Parathyroid adenoma (tissue), 2 donors: ENCODE data around the gene DRGX.

Experiments
- H2AFZ ChIP-seq: fragments of 300-600 bp; sonication (generic); one replicate; pipeline ENCODE4 v1.7.0; 2017; ENCODE audit warnings: antibody characterized with exemption, mild to moderate bottlenecking
- H3K27ac ChIP-seq: fragments of 300-600 bp; sonication (generic); one replicate; pipeline ENCODE4 v1.7.0; 2017
- H3K27me3 ChIP-seq: fragments of 300-600 bp; sonication (generic); one replicate; pipeline ENCODE4 v1.7.0; 2017; ENCODE audit warnings: low read length; ENCODE audit not compliant: control insufficient read depth, insufficient read depth
- H3K36me3 ChIP-seq: fragments of 300-600 bp; sonication (generic); one replicate; pipeline ENCODE4 v1.7.0; 2017; ENCODE audit warnings: low read length; ENCODE audit not compliant: control insufficient read depth, insufficient read depth
- H3K4me1 ChIP-seq: fragments of 300-600 bp; sonication (generic); one replicate; pipeline ENCODE4 v1.7.0; 2017; ENCODE audit warnings: control low read depth
- H3K4me2 ChIP-seq: fragments of 300-600 bp; sonication (generic); one replicate; pipeline ENCODE4 v1.7.0; 2017; ENCODE audit warnings: low read length
- H3K4me3 ChIP-seq: fragments of 300-600 bp; sonication (generic); one replicate; pipeline ENCODE4 v1.7.0; 2017; ENCODE audit warnings: low read depth, low read length
- H3K79me2 ChIP-seq: fragments of 300-600 bp; sonication (generic); one replicate; pipeline ENCODE4 v1.7.0; 2017; ENCODE audit warnings: control low read depth
- H3K9ac ChIP-seq: fragments of 300-600 bp; sonication (generic); one replicate; pipeline ENCODE4 v1.7.0; 2017; ENCODE audit warnings: mild to moderate bottlenecking
- H3K9me3 ChIP-seq: fragments of 300-600 bp; sonication (generic); one replicate; pipeline ENCODE4 v1.7.0; 2017; ENCODE audit warnings: low read length; ENCODE audit not compliant: control insufficient read depth
- TF ChIP-seq, protein P1 (sequence below): fragments of 300-600 bp; sonication (generic); IDR thresholded peaks from one replicate; pipeline ENCODE4 v1.7.0; 2017; ENCODE audit warnings: antibody characterized with exemption, mild to moderate bottlenecking
- donor health status: primary hyperparathyroidism.

Gene DRGX

DNA sequence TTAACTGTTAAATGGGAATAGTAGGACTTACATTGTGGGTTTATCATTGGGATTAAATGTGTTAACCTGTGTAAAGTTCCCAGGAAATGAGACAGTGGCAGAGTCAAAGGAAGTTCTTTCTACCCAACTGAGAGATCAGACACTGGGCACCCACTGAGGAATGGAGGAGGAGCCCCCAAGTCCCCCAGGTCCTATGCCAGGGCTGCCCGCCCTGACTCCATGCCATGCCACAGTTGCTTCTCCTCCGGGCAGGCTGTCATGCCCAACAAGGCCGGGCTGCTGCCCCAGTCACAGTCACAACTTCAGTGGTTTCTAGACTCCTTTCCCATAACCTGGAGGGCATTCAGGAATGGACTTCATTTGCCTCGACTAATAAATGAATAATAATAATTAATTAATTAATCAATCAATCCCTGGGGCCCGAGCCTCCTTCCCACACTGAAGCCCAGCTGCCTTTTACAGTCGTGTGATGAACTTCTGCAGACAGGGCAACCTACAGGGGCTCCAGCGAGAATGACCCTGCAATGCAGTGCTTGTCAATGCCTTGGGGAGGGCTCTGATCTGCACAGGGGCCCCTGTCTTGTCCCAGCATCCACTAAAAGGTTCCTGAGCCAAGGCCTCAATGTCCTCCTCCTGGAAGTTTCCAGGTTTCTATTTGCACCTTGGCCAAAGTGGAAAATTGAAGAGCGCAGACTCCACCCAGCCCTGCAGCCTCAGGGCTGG is 32.4 kb downstream of the DRGX start:
- Histone ChIP-seq H3K4me2 (no peak overlapping the region), H3K27me3 (no peaks in the 10 kb centered on the region), H3K27ac (no peak overlapping the region), H3K4me3 (no peak overlapping the region), H3K79me2 (no peaks in the 10 kb centered on the region), H3K4me1 (peaks cover 12% of the 10 kb centered on the region), H3K36me3 (no peaks in the 10 kb centered on the region), H2AFZ (no peak overlapping the region), H3K9ac (no peak overlapping the region), H3K9me3 (no peaks in the 10 kb centered on the region)
- TF ChIP-seq, protein P1, sequence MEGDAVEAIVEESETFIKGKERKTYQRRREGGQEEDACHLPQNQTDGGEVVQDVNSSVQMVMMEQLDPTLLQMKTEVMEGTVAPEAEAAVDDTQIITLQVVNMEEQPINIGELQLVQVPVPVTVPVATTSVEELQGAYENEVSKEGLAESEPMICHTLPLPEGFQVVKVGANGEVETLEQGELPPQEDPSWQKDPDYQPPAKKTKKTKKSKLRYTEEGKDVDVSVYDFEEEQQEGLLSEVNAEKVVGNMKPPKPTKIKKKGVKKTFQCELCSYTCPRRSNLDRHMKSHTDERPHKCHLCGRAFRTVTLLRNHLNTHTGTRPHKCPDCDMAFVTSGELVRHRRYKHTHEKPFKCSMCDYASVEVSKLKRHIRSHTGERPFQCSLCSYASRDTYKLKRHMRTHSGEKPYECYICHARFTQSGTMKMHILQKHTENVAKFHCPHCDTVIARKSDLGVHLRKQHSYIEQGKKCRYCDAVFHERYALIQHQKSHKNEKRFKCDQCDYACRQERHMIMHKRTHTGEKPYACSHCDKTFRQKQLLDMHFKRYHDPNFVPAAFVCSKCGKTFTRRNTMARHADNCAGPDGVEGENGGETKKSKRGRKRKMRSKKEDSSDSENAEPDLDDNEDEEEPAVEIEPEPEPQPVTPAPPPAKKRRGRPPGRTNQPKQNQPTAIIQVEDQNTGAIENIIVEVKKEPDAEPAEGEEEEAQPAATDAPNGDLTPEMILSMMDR = no peak

DNA sequence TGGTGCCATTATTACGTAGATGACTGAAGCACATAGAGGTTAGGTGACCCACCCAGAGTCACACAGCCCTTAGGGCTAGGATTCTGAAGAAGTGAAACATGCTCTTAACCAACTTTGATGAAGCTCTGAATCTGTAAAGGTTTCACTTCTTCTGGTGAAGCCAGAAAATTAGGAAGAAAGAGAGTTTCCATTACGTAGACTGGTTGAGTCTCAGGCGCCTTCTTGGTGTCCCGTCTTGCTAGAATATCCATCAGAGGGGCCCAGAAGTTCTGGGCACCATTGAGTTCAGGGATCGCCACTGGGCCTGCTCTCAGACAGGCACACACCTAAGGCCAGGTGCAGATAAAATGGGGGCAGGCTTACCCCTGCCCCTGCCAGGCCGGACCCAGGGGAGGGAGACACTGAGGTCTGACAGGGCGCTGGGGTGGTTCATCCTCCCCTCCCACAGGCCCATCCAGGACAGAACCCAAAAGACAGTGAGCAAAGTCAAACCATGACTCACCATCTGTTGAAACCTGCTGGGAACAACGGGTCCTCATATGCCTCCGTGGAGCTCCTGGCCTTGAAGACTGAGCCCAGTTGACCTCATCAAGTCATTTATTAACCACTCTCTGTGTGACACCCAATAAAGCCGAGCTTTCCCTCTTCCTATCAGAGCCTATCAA is 33.2 kb downstream of the DRGX start:
- Histone ChIP-seq H3K4me3 (no peak overlapping the region), H3K9ac (no peak overlapping the region), H3K36me3 (no peaks in the 10 kb centered on the region), H3K27ac (no peak overlapping the region), H3K4me2 (no peak overlapping the region), H3K4me1 (peaks cover 12% of the 10 kb centered on the region), H3K9me3 (no peaks in the 10 kb centered on the region), H2AFZ (no peak overlapping the region), H3K79me2 (no peaks in the 10 kb centered on the region), H3K27me3 (no peaks in the 10 kb centered on the region)
- TF ChIP-seq, protein P1 = no peak

DNA sequence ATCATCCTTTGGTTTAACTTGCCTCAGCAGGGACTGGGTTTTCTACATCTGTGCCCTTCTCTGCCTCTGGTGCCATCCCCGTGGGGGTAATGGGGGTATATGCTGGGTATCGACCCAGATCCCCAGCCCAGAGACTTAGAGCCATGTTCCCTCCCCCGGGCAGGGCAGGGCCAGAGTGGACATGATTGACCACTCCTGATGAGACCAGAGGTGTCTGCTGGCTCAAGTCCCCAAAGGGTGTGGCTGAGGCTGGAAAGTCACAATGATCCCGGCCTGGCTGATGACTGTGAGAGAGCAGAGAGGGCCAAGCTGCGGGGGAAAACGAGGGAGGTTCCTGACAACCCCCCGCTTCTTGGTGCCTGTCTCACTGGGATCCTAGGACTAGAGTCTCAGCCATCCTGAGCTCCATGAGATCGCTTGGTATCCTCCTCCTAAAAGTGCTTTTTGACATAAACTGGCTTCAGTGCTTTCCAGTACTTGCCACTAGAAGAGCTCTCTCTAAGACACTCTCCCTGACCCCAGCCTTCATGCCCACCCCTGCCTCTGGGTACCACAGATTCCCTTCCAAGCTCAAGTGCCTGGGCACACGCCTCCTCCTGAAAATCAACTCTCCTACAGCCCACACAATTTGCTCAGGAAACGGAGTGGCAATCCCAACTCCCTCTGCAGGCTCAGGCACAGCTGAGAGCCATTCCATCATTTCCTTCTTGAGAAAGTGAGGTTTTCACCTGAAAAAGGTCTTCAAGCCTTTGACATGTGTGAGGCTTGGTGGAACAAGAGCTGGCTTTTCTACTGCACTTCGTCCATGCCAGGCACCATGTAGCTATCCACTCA is 33.9 kb downstream of the DRGX start:
- no peak overlapping the region for H3K4me3 ChIP-seq
- no peaks in the 10 kb centered on the region for H3K36me3 ChIP-seq
- peaks cover 12% of the 10 kb centered on the region for H3K4me1 ChIP-seq
- H3K9ac ChIP-seq = no peak overlapping the region
- no peak overlapping the region for H3K27ac ChIP-seq
- TF ChIP-seq, protein P1 = no peak
- H3K4me2 ChIP-seq = no peak overlapping the region
- H2AFZ ChIP-seq = no peak overlapping the region
- no peaks in the 10 kb centered on the region for H3K79me2 ChIP-seq
- no peaks in the 10 kb centered on the region for H3K27me3 ChIP-seq
- no peaks in the 10 kb centered on the region for H3K9me3 ChIP-seq

DNA sequence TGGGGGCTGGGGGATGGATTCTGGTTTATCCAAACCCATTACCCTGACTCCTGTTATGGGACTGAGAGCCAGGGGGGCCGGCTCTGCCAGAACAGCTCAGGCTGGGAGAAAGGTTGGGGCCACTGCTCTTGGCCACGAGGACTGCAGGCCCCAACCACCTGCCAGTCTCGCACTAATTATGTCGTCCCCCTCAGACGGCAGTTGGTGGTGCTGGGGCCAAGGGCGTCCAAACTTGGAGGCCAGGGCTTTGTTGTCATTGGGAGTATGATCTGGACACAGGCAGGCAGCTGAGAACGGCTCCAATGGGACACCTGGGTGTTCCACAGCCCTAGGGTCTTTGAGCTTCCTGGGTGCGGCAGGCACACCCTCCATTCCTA is 34.7 kb downstream of the DRGX start:
- no peak overlapping the region for H3K9ac ChIP-seq
- H3K79me2 ChIP-seq = no peaks in the 10 kb centered on the region
- no peaks in the 10 kb centered on the region for H3K9me3 ChIP-seq
- no peak overlapping the region for H3K27ac ChIP-seq
- no peak overlapping the region for H3K4me2 ChIP-seq
- H2AFZ ChIP-seq = no peak overlapping the region
- TF ChIP-seq, protein P1 = no peak
- H3K36me3 ChIP-seq = no peaks in the 10 kb centered on the region
- no peaks in the 10 kb centered on the region for H3K27me3 ChIP-seq
- peaks cover 12% of the 10 kb centered on the region for H3K4me1 ChIP-seq
- H3K4me3 ChIP-seq = no peak overlapping the region
